HepG2 (cell line): ENCODE results near the gene HMGN4. TPM values are rescaled to one million over a fixed set of nuclear protein-coding genes. Genes with fewer than 3 reads are reported as not detected.

Experiments
- AGO2 ChIP-seq: fragments of 200-400 bp; formaldehyde crosslinking; optimal IDR thresholded peaks from 2 replicates; pipeline ENCODE3; 2017; ENCODE audit warnings: mild to moderate bottlenecking, low read depth, low read length, moderate library complexity
- BHLHE40 ChIP-seq: IDR thresholded peaks from 2 replicates; pipeline ENCODE4 v1.6.1; 2011; ENCODE audit warnings: low read length, improper control_type of control experiment
- CCDC6 ChIP-seq: sonication (generic); formaldehyde crosslinking; IDR thresholded peaks from 2 replicates; pipeline ENCODE4 v1.8.1; 2022; ENCODE audit warnings: mild to moderate bottlenecking, missing genetic modification reagents, moderate library complexity
- ELF4 ChIP-seq: sonication (generic); formaldehyde crosslinking; IDR thresholded peaks from 2 replicates; pipeline ENCODE4 v1.5.0; 2020; ENCODE audit warnings: missing genetic modification reagents, mild to moderate bottlenecking, moderate library complexity, borderline replicate concordance
- ETV6 ChIP-seq: sonication (generic); formaldehyde crosslinking; conservative IDR thresholded peaks from 2 replicates; pipeline ENCODE4 v1.4.0; 2020; ENCODE audit warnings: missing genetic modification reagents
- FUBP1 ChIP-seq: sonication (generic); formaldehyde crosslinking; IDR thresholded peaks from 2 replicates; pipeline ENCODE4 v1.5.1; 2020; ENCODE audit warnings: missing genetic modification reagents, mild to moderate bottlenecking, borderline replicate concordance
- HNF4G ChIP-seq, 2 experiments: sonication (generic) in 1 of 2; formaldehyde crosslinking in 1 of 2; IDR thresholded peaks; 2 replicates each; pipeline versions ENCODE4 v1.4.0 to v1.6.1; 2011 to 2020; ENCODE audit warnings: borderline replicate concordance in 2 of 2, low read depth in 2 of 2, mild to moderate bottlenecking in 2 of 2, low read length in 1 of 2, missing genetic modification reagents in 1 of 2, moderate library complexity in 1 of 2
- KDM1A ChIP-seq: IDR thresholded peaks from 2 replicates; pipeline ENCODE4 v1.6.1; 2016; ENCODE audit warnings: missing compliant biosample characterization
- LBX2 ChIP-seq: sonication (generic); formaldehyde crosslinking; IDR thresholded peaks from 2 replicates; pipeline ENCODE4 v1.5.0; 2020; ENCODE audit warnings: missing genetic modification reagents, mild to moderate bottlenecking, borderline replicate concordance
- PAX8 ChIP-seq: sonication (generic); formaldehyde crosslinking; IDR thresholded peaks from 2 replicates; pipeline ENCODE4 v1.8.0; 2022; ENCODE audit warnings: mild to moderate bottlenecking, missing genetic modification reagents, borderline replicate concordance
- PBX3 ChIP-seq: sonication (generic); formaldehyde crosslinking; IDR thresholded peaks from 2 replicates; pipeline ENCODE4 v1.8.1; 2023; ENCODE audit warnings: missing genetic modification reagents, inconsistent platforms, borderline replicate concordance
- RBAK ChIP-seq: sonication (generic); formaldehyde crosslinking; IDR thresholded peaks from 2 replicates; pipeline ENCODE4 v1.5.1; 2020; ENCODE audit warnings: mild to moderate bottlenecking, missing genetic modification reagents
- SAP130 ChIP-seq: IDR thresholded peaks from 2 replicates; pipeline ENCODE4 v1.6.1; 2016; ENCODE audit warnings: low read depth
- SSRP1 ChIP-seq: IDR thresholded peaks from 2 replicates; pipeline ENCODE4 v1.6.1; 2016; ENCODE audit warnings: control low read depth
- THAP11 ChIP-seq: IDR thresholded peaks from 2 replicates; pipeline ENCODE4 v1.6.1; 2016; ENCODE audit warnings: missing biosample characterization, missing genetic modification reagents
- ZBTB49 ChIP-seq: sonication (generic); formaldehyde crosslinking; IDR thresholded peaks from 2 replicates; pipeline ENCODE4 v1.4.0; 2020; ENCODE audit warnings: missing genetic modification reagents, borderline replicate concordance
- ZFP1 ChIP-seq: IDR thresholded peaks from 2 replicates; pipeline ENCODE4 v1.6.1; 2016
- ZKSCAN8 ChIP-seq: IDR thresholded peaks from 2 replicates; pipeline ENCODE4 v1.6.1; 2016; ENCODE audit warnings: borderline replicate concordance, missing genetic modification reagents, missing compliant biosample characterization
- ZMYM2 ChIP-seq: sonication (generic); formaldehyde crosslinking; IDR thresholded peaks from 2 replicates; pipeline ENCODE4 v1.8.0; 2022; ENCODE audit warnings: mild to moderate bottlenecking, missing genetic modification reagents
- ZNF205 ChIP-seq: IDR thresholded peaks from 2 replicates; pipeline ENCODE4 v1.6.1; 2018; ENCODE audit warnings: missing biosample characterization, missing genetic modification reagents
- ZNF597 ChIP-seq: sonication (generic); formaldehyde crosslinking; IDR thresholded peaks from 2 replicates; pipeline ENCODE4 v1.5.0; 2020; ENCODE audit warnings: missing genetic modification reagents
- ZNF772 ChIP-seq: sonication (generic); formaldehyde crosslinking; IDR thresholded peaks from 2 replicates; pipeline ENCODE4 v1.5.0; 2020; ENCODE audit warnings: mild to moderate bottlenecking, missing genetic modification reagents
- ZNF781 ChIP-seq: sonication (generic); formaldehyde crosslinking; IDR thresholded peaks from 2 replicates; pipeline ENCODE4 v1.5.1; 2020; ENCODE audit warnings: borderline replicate concordance, mild to moderate bottlenecking, missing genetic modification reagents; ENCODE audit errors: not compliant biosample characterization
- polyA plus RNA-seq, 8 experiments: library from polyadenylated mRNA; depleted of rRNA in 3 of 8; stranded (reverse) in 7 of 8; unstranded in 1 of 8; fragments of >200 nt; fragmentation: Illumina TruSeq in 4 of 8; extraction: Trizol in 4 of 8; gene quantifications; 2 replicates each; pipeline versions ENCODE4 v1.2.1 to v1.2.3, GENCODE V29; 2011 to 2016; ENCODE audit warnings: low read depth in 4 of 8, missing spikeins in 1 of 8, mixed read lengths in 1 of 8; ENCODE audit not compliant: insufficient read depth in 1 of 8
- total RNA-seq, 5 experiments: library from RNA; depleted of rRNA; stranded (reverse); fragments of >200 nt; fragmentation: Illumina TruSeq; extraction: Trizol; gene quantifications; 2 replicates each; pipeline ENCODE4 v1.2.3, GENCODE V29; 2016; ENCODE audit warnings: low read depth in 1 of 5

Gene HMGN4
- total and polyA plus RNA-seq, 2 of the 13 experiments (the other 11 are each of a cell fraction or from before 2014, with no cell fraction given) = 39.9 to 52.1 TPM

- TF ChIP-seq ZBTB49 (CRISPR knock-in tag) (no peak), PBX3 (no peak), HNF4G (IDR thresholded peaks at IDR 0.05; ENCODE audit: borderline replicate concordance, low read depth, low read length) (no peak), HNF4G (CRISPR knock-in tag; IDR thresholded peaks at IDR 0.05; ENCODE audit: borderline replicate concordance, low read depth) (no peak), ZNF772 (CRISPR knock-in tag) (0 out of 2 replicates have a peak, but pooled peaks have one; percentile 60), ZMYM2 (CRISPR knock-in tag) (peak; percentile 76; the same call in 1 of the 2 replicates), ZNF597 (CRISPR knock-in tag) (no peak), SSRP1 (CRISPR knock-in tag) (no peak), KDM1A (CRISPR knock-in tag) (peak; percentile 66; the same call in 1 of the 2 replicates), LBX2 (CRISPR knock-in tag) (no peak), THAP11 (CRISPR knock-in tag) (peak; percentile 6; the same call in 1 of the 2 replicates), ZNF781 (CRISPR knock-in tag) (peak; percentile 38), ZNF205 (CRISPR knock-in tag) (peak; percentile 23; the same call in 1 of the 2 replicates), ELF4 (CRISPR knock-in tag) (no peak), CCDC6 (CRISPR knock-in tag) (no peak), FUBP1 (CRISPR knock-in tag) (no peak), BHLHE40 (no peak), AGO2 (no peak), RBAK (CRISPR knock-in tag) (no peak), ETV6 (CRISPR knock-in tag) (no peak), ZKSCAN8 (CRISPR knock-in tag) (peak; percentile 54; the same call in 1 of the 2 replicates), SAP130 (CRISPR knock-in tag) (peak; percentile 62), ZFP1 (no peak), PAX8 (CRISPR knock-in tag) (no peak)
Observed at GRCh38 chr6:26554697-26555504, 16.7 kb downstream of the HMGN4 start (continued).
